HepG2 (cell line): ENCODE results near the gene NT5DC4.

Experiments used
- JUNB ChIP-seq: sonication (generic); formaldehyde crosslinking; IDR thresholded peaks from 2 replicates; pipeline ENCODE4 v1.8.0; 2022; ENCODE audit warnings: missing genetic modification reagents, mild to moderate bottlenecking, borderline replicate concordance
- SMC3 ChIP-seq: IDR thresholded peaks from 2 replicates; pipeline ENCODE4 v1.6.1; 2011; ENCODE audit warnings: low read length, improper control_type of control experiment
- THAP7 ChIP-seq: sonication (generic); formaldehyde crosslinking; IDR thresholded peaks from 2 replicates; pipeline ENCODE4 v1.8.1; 2023; ENCODE audit warnings: mild to moderate bottlenecking, missing genetic modification reagents

- no peak for TF ChIP-seq SMC3
- TF ChIP-seq THAP7 (CRISPR knock-in tag): no peak
- no peak for TF ChIP-seq JUNB (CRISPR knock-in tag)
These were observed 49.0 kb upstream of the NT5DC4 start for GRCh38 chr2:112671801-112672200.
